SKM-1 (cell line): ENCODE data around the gene FOXR1.
"Not testable (repeated sequence)": the region's sequence is repeated elsewhere in the genome, so short reads cannot be mapped to it uniquely, and the experiment has no call there.

Experiments
- DNase-seq: peaks from one replicate; lab custom pipeline; 2025; ENCODE audit not compliant: unreplicated experiment; lab: John Stamatoyannopoulos, UW

The FOXR1 gene

GRCh38 chr11:118947091-118947490 is 24.5 kb upstream of the FOXR1 start:
- DNase-seq, result no peak

- DNase-seq, result no peak
These were observed 23.6 kb upstream of the FOXR1 start for GRCh38 chr11:118948000-118948399.

- DNase-seq, result no peak
These were observed 18.3 kb upstream of the FOXR1 start for GRCh38 chr11:118953265-118953664.

DNA sequence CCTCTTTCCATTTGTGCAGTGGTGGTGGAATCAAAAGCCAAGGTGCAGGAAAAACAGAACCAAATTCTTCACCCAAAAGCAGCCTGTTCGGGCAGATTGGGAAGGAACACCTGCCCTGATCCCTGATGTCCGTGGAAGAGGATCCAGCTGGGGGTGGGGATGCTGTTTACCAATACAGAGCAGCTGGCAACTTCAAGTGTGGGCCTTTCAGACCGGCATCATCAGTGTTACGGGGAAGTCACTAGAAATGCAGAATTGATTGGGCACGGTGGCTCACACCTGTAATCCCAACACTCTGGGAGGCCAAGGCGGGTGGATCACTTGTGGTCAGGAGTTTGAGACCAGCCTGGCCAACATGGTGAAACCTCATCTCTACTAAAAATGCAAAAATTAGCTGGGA is 17.6 kb upstream of the FOXR1 start:
- not testable (repeated sequence) for DNase-seq

GRCh38 chr11:118956094-118956846 is 15.3 kb upstream of the FOXR1 start, which contains the start of gene UPK2:
TSS of gene UPK2 (plus strand) at chr11:118956298. CDS start at chr11:118956351, 53 bp downstream.
- DNase-seq, result peak; percentile 53

DNA sequence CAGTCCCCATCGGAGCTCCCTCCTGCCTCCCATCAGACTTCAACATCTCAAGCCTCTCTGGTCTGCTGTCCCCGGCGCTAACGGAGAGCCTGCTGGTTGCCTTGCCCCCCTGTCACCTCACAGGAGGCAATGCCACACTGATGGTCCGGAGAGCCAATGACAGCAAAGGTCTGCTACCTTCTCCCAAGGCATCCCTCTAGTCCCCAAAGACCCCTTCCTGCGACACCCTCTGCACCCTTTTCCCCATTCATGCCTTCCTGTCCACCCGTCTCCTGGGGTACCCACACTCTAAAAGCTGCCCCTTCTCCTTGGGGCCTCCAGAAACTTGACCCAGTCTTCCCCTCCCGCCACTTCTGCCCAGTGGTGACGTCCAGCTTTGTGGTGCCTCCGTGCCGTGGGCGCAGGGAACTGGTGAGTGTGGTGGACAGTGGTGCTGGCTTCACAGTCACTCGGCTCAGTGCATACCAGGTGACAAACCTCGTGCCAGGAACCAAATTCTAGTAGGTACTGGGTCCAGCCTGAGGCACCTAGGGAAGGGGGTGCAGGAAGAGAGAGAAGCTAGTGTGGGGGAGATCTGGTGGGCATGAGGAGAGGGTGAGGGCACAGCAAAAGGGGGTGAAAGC is 14.6 kb upstream of the FOXR1 start:
- no peak for DNase-seq

DNA sequence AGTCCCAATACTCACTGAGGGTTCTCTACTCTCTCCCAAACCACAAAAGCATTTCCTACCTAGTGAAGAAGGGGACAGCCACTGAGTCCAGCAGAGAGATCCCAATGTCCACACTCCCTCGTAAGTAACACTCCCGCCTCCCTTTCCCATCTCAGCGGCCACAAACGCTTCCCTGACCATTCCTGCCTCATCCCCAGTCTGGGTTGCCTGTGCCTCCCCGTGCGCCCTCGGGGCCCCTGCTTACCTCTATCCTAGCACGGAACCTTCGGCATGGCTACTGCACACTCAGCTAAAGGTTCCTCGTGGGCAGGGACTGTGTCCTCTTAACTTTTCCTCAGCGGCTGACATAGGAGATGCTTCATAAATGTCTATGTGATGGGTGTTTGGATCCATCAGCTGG is 14.0 kb upstream of the FOXR1 start:
- DNase-seq, result no peak

DNA sequence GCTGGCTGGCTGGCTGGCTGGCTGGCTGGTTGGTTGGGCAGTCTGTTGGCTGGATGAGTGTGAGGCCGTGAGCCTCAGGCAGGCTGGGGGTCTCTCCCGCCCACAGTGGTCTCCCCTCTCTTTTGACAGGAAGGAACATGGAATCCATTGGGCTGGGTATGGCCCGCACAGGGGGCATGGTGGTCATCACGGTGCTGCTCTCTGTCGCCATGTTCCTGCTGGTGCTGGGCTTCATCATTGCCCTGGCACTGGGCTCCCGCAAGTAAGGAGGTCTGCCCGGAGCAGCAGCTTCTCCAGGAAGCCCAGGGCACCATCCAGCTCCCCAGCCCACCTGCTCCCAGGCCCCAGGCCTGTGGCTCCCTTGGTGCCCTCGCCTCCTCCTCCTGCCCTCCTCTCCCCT is 13.6 kb upstream of the FOXR1 start:
- no peak for DNase-seq

GRCh38 chr11:118958577-118958976 is 13.0 kb upstream of the FOXR1 start:
- no peak for DNase-seq

GRCh38 chr11:118961189-118961588 is 10.4 kb upstream of the FOXR1 start:
- DNase-seq, result no peak

DNA sequence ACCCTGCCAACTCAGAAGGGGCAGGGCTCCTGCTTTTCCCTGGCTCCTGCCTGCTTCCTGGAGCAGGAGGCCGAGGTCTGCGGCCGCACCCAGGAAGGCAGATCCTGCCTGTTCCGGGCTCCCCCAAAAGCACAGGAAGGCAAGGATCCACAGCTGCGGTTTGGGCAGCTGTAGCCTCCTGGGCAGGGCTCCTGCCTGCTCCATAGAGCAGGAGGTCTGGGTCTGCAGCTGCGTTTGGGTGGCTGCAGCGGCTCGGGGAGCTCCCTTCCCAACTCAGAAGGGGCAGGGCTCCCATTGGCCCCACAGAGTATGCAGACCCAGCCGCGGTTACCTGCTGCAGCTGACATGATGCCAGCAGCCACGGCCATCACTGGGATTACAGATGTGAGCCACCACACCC is 10.0 kb upstream of the FOXR1 start:
- no peak for DNase-seq

DNA sequence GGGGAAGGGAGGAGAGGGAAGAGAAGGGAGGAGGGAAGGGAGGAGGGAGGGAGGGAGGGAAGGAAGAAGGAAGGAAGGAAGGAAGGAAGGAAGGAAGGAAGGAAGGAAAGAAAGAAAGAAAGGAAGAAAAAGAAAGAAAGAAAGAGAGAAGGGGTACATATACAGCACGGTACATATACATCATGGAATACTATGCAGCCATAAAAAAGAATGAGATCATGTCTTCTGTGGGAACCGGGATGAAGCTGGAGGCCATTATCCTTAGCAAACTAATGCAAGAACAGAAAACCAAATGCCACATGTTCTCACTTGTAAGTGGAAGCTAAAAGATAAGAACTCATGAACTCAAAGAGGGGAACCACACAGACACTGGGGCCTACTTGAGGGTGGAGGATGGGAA is 2.1 kb upstream of the FOXR1 start:
- DNase-seq, result not testable (repeated sequence)

DNA sequence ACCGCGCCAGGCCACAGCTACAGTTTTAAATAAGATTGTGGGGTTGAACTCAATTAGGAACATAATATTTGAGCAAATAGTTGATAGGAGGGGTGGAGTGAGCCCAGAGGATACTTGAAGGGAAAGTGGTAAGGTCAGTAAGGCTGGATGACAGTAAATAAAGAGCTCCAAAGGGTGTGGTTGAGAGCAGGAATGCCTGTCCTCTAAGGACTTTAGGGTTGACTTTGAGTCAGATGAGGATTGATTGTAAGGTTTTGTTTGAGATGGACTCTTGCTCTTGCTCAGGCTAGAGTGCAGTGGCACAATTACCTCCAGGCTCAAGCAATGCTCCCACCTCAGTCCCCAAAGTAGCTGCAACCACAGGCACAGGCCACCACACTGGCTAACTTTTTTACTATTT is 2.4 kb downstream of the FOXR1 start:
- no peak for DNase-seq

DNA sequence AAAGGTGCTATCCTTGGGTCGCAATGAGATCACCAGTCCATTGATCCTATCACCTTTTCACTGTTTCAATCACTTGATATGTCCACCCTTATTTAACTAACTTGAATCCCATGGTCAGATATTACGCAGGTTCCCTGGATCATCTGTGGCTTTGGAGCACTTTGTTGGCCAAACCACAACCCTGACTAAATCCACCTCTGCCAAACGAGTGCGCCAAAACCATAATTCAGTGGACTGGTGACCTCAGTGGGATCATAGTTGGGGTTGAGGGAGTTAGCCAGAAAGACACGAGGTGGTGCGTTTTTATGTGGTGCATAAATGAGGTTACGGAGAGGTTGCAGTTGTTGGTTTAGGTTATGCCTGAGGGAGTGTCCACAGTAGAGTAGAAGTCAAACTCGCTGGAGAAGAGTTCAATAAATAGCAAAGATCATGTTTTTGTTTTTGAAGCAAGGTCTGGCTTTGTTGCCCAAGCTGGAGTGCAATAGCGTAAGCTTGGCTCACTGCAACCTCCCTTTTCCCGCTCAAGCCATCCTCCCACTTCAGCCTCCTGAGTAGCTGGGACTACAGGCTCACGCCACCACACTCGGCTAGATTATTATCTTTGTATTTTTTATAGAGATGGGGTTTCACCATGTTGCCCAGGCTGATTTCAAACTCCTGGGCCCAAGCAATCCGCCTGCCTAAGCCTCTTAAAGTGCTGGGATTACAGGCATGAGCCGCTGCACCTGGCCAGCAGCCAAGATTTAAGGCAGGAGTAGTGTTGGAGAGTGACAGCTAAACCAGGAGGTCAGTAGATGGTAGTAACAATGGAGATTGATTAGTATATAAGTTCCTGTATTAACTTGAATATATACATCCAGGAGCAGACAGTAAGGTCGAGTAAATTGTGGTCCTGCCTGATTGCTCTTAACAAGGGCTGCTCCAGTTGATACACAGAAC is 4.5 kb downstream of the FOXR1 start:
- no peak for DNase-seq

DNA sequence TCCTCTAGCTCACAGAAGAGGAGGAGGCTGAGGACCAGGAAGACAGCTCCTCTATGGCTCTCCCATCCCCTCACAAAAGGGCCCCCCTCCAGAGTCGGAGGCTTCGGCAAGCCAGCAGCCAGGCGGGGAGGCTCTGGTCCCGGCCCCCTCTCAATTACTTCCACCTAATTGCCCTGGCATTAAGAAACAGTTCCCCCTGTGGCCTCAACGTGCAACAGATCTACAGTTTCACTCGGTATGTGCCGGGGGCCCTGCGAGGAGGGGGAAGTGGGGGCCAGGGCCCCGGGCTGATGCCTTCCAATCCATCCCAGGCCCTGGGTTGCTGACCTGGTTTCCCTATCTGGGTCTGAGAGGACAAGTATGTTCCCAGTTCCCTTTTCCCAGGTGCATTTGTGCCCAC is 7.9 kb downstream of the FOXR1 start:
- DNase-seq, result peak; percentile 39

GRCh38 chr11:118980191-118980881 is 8.8 kb downstream of the FOXR1 start:
- DNase-seq, result no peak

GRCh38 chr11:118984337-118984736 is 12.8 kb downstream of the FOXR1 start:
- DNase-seq, result not testable (repeated sequence)

- DNase-seq, result no peak
These were observed 13.3 kb downstream of the FOXR1 start for GRCh38 chr11:118984825-118985224.

- no peak for DNase-seq
These were observed 16.7 kb downstream of the FOXR1 start for GRCh38 chr11:118988280-118988679.

DNA sequence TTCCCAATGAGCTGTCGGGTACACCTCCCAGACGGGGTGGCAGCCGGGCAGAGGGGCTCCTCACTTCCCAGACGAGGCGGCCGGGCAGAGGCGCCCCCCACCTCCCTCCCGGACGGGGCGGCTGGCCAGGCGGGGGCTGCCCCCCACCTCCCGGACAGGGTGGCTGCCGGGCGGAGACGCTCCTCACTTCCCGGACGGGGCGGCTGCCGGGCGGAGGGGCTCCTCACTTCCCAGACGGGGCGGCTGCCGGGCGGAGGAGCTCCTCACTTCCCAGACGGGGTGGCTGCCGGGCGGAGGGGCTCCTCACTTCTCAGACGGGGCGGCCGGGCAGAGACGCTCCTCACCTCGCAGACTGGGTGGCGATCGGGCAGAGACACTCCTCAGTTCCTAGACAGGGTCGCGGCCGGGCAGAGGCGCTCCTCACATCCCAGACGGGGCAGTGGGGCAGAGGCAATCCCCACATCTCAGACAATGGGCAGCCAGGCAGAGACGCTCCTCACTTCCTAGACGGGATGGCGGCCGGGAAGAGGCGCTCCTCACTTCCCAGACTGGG is 20.0 kb downstream of the FOXR1 start:
- DNase-seq, result not testable (repeated sequence)
